ELR (cell line): ENCODE measurements around the gene CDR2.
"Not testable (repeated sequence)": the region's sequence is repeated elsewhere in the genome, so short reads cannot be mapped to it uniquely, and the experiment has no call there.

Experiments used
- DNase-seq: peaks from one replicate; pipeline ENCODE4 v3.0.0-alpha.2; 2015; ENCODE audit warnings: low read depth

CDR2 gene

GRCh38 chr16:22307838-22308237 lies 66.6 kb downstream of the CDR2 start:
- DNase-seq = no peak

GRCh38 chr16:22306788-22307187 lies 67.6 kb downstream of the CDR2 start:
- no peak for DNase-seq

- no peak for DNase-seq
Measured at GRCh38 chr16:22304411-22304810, 70.0 kb downstream of the CDR2 start.

- DNase-seq = no peak
Measured at GRCh38 chr16:22302776-22303363, 71.5 kb downstream of the CDR2 start.

GRCh38 chr16:22301423-22301822 lies 73.0 kb downstream of the CDR2 start:
- not testable (repeated sequence) for DNase-seq

- peak; percentile 55 for DNase-seq
Measured at GRCh38 chr16:22300427-22301071, 73.9 kb downstream of the CDR2 start.

- no peak for DNase-seq
Measured at GRCh38 chr16:22299036-22299435, 75.4 kb downstream of the CDR2 start.

GRCh38 chr16:22297871-22298733 lies 76.3 kb downstream of the CDR2 start:
- DNase-seq = peak; percentile 96

- peak; percentile 95 for DNase-seq
Measured at GRCh38 chr16:22297114-22297870, 77.1 kb downstream of the CDR2 start, which contains the start of gene POLR3E. TSS of gene POLR3E (plus strand) at chr16:22297409. CDS start at chr16:22302969, 5,560 bp downstream.

GRCh38 chr16:22296225-22297113 lies 78.0 kb downstream of the CDR2 start:
- DNase-seq = peak; percentile 28
